Skeletal muscle satellite cell (primary cell): ENCODE data around the gene UBA7.
"Not testable (repeated sequence)": the region's sequence is repeated elsewhere in the genome, so short reads cannot be mapped to it uniquely, and the experiment has no call there.

ENCODE experiments used
- H3K27me3 ChIP-seq: 2 replicates; pipeline ENCODE4 v1.7.0; 2013; ENCODE audit warnings: low read length; ENCODE audit not compliant: control insufficient read depth, insufficient read depth
- H3K36me3 ChIP-seq: 2 replicates; pipeline ENCODE4 v1.7.0; 2013; ENCODE audit warnings: mild to moderate bottlenecking, control low read depth, low read length; ENCODE audit not compliant: insufficient read depth
- H3K4me1 ChIP-seq: 2 replicates; pipeline ENCODE4 v1.7.0; 2013; ENCODE audit warnings: low read length; ENCODE audit not compliant: control insufficient read depth, insufficient read depth
- H3K4me2 ChIP-seq: 2 replicates; pipeline ENCODE4 v1.7.0; 2013; ENCODE audit warnings: mild to moderate bottlenecking, low read length
- H3K4me3 ChIP-seq: 2 replicates; pipeline ENCODE4 v1.7.0; 2013; ENCODE audit warnings: low read length
- H3K9ac ChIP-seq: 2 replicates; pipeline ENCODE4 v1.7.0; 2013; ENCODE audit warnings: mild to moderate bottlenecking, low read depth, low read length, moderate library complexity
- H3K9me3 ChIP-seq: replicated peaks from 2 replicates; pipeline ENCODE4 v1.7.0; 2013; ENCODE audit warnings: mild to moderate bottlenecking, control low read depth, low read length

UBA7 gene

GRCh38 chr3:49779358-49780079 lies 34.2 kb downstream of the UBA7 start:
- peaks cover 8% of the 10 kb centered on the region for H3K4me1 ChIP-seq
- no peak overlapping the region for H3K4me3 ChIP-seq
- peaks cover 20% of the 10 kb centered on the region for H3K36me3 ChIP-seq
- no peaks in the 10 kb centered on the region for H3K27me3 ChIP-seq
- no peaks in the 10 kb centered on the region for H3K9me3 ChIP-seq
- H3K4me2 ChIP-seq: no peak overlapping the region
- no peak overlapping the region for H3K9ac ChIP-seq

- not testable (repeated sequence) for H3K9ac ChIP-seq, H3K9me3 ChIP-seq, H3K4me3 ChIP-seq, H3K4me2 ChIP-seq, H3K27me3 ChIP-seq
- Histone ChIP-seq H3K36me3 (peaks cover 14% of the 10 kb centered on the region), H3K4me1 (peaks cover 19% of the 10 kb centered on the region)
Measured at GRCh38 chr3:49776101-49776500, 37.7 kb downstream of the UBA7 start.

GRCh38 chr3:49775538-49775937 lies 38.2 kb downstream of the UBA7 start:
- no peaks in the 10 kb centered on the region for H3K27me3 ChIP-seq
- peaks cover 14% of the 10 kb centered on the region for H3K36me3 ChIP-seq
- H3K4me3 ChIP-seq: no peak overlapping the region
- H3K4me2 ChIP-seq: no peak overlapping the region
- peaks cover 19% of the 10 kb centered on the region for H3K4me1 ChIP-seq
- H3K9me3 ChIP-seq: no peaks in the 10 kb centered on the region
- no peak overlapping the region for H3K9ac ChIP-seq

- Histone ChIP-seq H3K27me3 (no peaks in the 10 kb centered on the region), H3K4me3 (no peak overlapping the region), H3K9me3 (no peaks in the 10 kb centered on the region), H3K4me1 (peaks cover 19% of the 10 kb centered on the region), H3K9ac (no peak overlapping the region), H3K36me3 (peaks cover 19% of the 10 kb centered on the region), H3K4me2 (no peak overlapping the region)
Measured at GRCh38 chr3:49772703-49773102, 41.0 kb downstream of the UBA7 start.

- Histone ChIP-seq H3K9me3 (no peaks in the 10 kb centered on the region), H3K9ac (no peak overlapping the region), H3K4me3 (no peak overlapping the region), H3K27me3 (no peaks in the 10 kb centered on the region), H3K4me1 (peaks cover 19% of the 10 kb centered on the region), H3K4me2 (no peak overlapping the region), H3K36me3 (peaks cover 13% of the 10 kb centered on the region)
Measured at GRCh38 chr3:49771340-49771938, 42.3 kb downstream of the UBA7 start.

GRCh38 chr3:49769926-49770325 lies 43.8 kb downstream of the UBA7 start:
- Histone ChIP-seq H3K36me3 (peaks cover 5% of the 10 kb centered on the region), H3K9ac (no peak overlapping the region), H3K27me3 (no peaks in the 10 kb centered on the region), H3K4me1 (peaks cover 14% of the 10 kb centered on the region), H3K9me3 (no peaks in the 10 kb centered on the region), H3K4me3 (no peak overlapping the region), H3K4me2 (no peak overlapping the region)

GRCh38 chr3:49769286-49769915 lies 44.4 kb downstream of the UBA7 start:
- Histone ChIP-seq H3K9ac (no peak overlapping the region), H3K9me3 (no peaks in the 10 kb centered on the region), H3K4me3 (no peak overlapping the region), H3K4me2 (no peak overlapping the region), H3K4me1 (peaks cover 9% of the 10 kb centered on the region), H3K36me3 (peaks cover 5% of the 10 kb centered on the region), H3K27me3 (no peaks in the 10 kb centered on the region)

- H3K36me3 ChIP-seq: no peaks in the 10 kb centered on the region
- H3K9me3 ChIP-seq: no peaks in the 10 kb centered on the region
- no peak overlapping the region for H3K9ac ChIP-seq
- no peaks in the 10 kb centered on the region for H3K27me3 ChIP-seq
- no peaks in the 10 kb centered on the region for H3K4me1 ChIP-seq
- H3K4me2 ChIP-seq: no peak overlapping the region
- no peak overlapping the region for H3K4me3 ChIP-seq
Measured at GRCh38 chr3:49763981-49764380, 49.8 kb downstream of the UBA7 start.

- Histone ChIP-seq H3K4me1 (no peaks in the 10 kb centered on the region), H3K9ac (no peak overlapping the region), H3K4me3 (no peak overlapping the region), H3K4me2 (no peak overlapping the region), H3K9me3 (no peaks in the 10 kb centered on the region), H3K27me3 (no peaks in the 10 kb centered on the region), H3K36me3 (no peaks in the 10 kb centered on the region)
Measured at GRCh38 chr3:49761661-49762060, 52.1 kb downstream of the UBA7 start.

GRCh38 chr3:49759226-49759625 lies 54.5 kb downstream of the UBA7 start:
- Histone ChIP-seq H3K9me3 (no peaks in the 10 kb centered on the region), H3K4me2 (no peak overlapping the region), H3K4me1 (no peaks in the 10 kb centered on the region), H3K4me3 (no peak overlapping the region), H3K36me3 (peaks cover 3% of the 10 kb centered on the region), H3K27me3 (no peaks in the 10 kb centered on the region), H3K9ac (no peak overlapping the region)

GRCh38 chr3:49757197-49757596 lies 56.6 kb downstream of the UBA7 start:
- Histone ChIP-seq H3K36me3 (peaks cover 3% of the 10 kb centered on the region), H3K4me3 (no peak overlapping the region), H3K4me2 (no peak overlapping the region), H3K4me1 (no peaks in the 10 kb centered on the region), H3K27me3 (no peaks in the 10 kb centered on the region), H3K9me3 (no peaks in the 10 kb centered on the region), H3K9ac (no peak overlapping the region)

GRCh38 chr3:49756036-49756435 lies 57.7 kb downstream of the UBA7 start:
- Histone ChIP-seq H3K9ac (no peak overlapping the region), H3K4me3 (no peak overlapping the region), H3K27me3 (no peaks in the 10 kb centered on the region), H3K4me2 (no peak overlapping the region), H3K9me3 (no peaks in the 10 kb centered on the region), H3K4me1 (no peaks in the 10 kb centered on the region), H3K36me3 (peaks cover 3% of the 10 kb centered on the region)
